Stomach (tissue), 4 donors: ENCODE results near the gene ZNF311.

ENCODE experiments used
- EP300 ChIP-seq: sonication (generic); formaldehyde crosslinking; IDR thresholded peaks from one replicate; pipeline ENCODE4 v1.6.1; 2017; ENCODE audit warnings: antibody characterized with exemption
- TF ChIP-seq, protein P1 (sequence below), 7 experiments: fragments of 450-650 bp in 4 of 7; fragments of 200-600 bp in 3 of 7; sonication (generic) in 3 of 7; IDR thresholded peaks; one replicate each; pipeline ENCODE4 v1.5.1; 2016 to 2019; ENCODE audit warnings: antibody characterized with exemption in 7 of 7, control low read depth in 2 of 7, mild to moderate bottlenecking in 1 of 7

DNA sequence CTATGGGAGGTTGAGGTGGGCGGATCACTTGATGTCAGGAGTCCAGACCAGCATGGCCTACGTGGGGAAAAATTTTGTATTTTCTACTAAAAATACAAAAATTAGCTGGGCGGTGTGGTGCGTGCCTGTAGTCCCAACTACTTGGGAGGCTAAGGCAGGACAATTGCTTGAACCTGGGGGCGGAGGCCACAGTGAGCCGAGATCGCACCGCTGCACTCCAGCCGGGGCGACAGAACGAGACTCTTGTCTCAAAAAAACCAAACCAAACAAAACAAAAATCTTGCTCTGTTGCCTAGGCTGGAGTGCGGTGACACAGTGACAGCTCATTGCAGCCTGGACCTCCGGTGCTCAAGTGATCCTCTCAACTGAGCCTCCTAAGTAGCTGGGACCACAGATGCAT lies 23.7 kb upstream of the ZNF311 start:
- TF ChIP-seq, protein P1, sequence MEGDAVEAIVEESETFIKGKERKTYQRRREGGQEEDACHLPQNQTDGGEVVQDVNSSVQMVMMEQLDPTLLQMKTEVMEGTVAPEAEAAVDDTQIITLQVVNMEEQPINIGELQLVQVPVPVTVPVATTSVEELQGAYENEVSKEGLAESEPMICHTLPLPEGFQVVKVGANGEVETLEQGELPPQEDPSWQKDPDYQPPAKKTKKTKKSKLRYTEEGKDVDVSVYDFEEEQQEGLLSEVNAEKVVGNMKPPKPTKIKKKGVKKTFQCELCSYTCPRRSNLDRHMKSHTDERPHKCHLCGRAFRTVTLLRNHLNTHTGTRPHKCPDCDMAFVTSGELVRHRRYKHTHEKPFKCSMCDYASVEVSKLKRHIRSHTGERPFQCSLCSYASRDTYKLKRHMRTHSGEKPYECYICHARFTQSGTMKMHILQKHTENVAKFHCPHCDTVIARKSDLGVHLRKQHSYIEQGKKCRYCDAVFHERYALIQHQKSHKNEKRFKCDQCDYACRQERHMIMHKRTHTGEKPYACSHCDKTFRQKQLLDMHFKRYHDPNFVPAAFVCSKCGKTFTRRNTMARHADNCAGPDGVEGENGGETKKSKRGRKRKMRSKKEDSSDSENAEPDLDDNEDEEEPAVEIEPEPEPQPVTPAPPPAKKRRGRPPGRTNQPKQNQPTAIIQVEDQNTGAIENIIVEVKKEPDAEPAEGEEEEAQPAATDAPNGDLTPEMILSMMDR (IDR thresholded peaks at IDR 0.05): no peak
- no peak for TF ChIP-seq EP300
